Adrenal gland (tissue), 12 donors: ENCODE measurements around the gene METTL24. TPM values are rescaled to one million over a fixed set of nuclear protein-coding genes. Genes with fewer than 3 reads are reported as not detected.

ENCODE experiments used
- DNase-seq, 7 donors: peaks; one replicate each; pipeline ENCODE4 v3.0.0-alpha.2; 2019 to 2020
- H3K27ac ChIP-seq, 5 donors: fragments of 200-600 bp; sonication (generic) in 4 of 5; 1 replicate in 3 of 5; 2 replicates in 2 of 5; pipeline versions ENCODE4 v1.5.1 to v1.8.0; 2016 to 2020; ENCODE audit warnings: mild to moderate bottlenecking in 1 of 5
- H3K27me3 ChIP-seq: fragments of 200-600 bp; 2 replicates; pipeline ENCODE4 v1.8.0; 2021
- H3K36me3 ChIP-seq, 2 donors: fragments of 200-600 bp; replicated peaks in 1 of 2; 1 replicate in 1 of 2; 2 replicates in 1 of 2; pipeline versions ENCODE4 v1.5.1 to v1.8.0; 2018 to 2022
- H3K4me1 ChIP-seq, 2 donors: fragments of 200-600 bp; replicated peaks in 1 of 2; 1 replicate in 1 of 2; 2 replicates in 1 of 2; pipeline versions ENCODE4 v1.5.1 to v1.8.0; 2018 to 2021
- H3K4me3 ChIP-seq, 4 donors: fragments of 200-600 bp; sonication (generic) in 3 of 4; one replicate each; pipeline ENCODE4 v1.5.1; 2016 to 2018
- H3K9me3 ChIP-seq, 3 donors: fragments of 200-600 bp; sonication (generic) in 1 of 3; replicated peaks in 1 of 3; 1 replicate in 2 of 3; 2 replicates in 1 of 3; pipeline versions ENCODE4 v1.5.1 to v1.8.0; 2016 to 2021
- CTCF ChIP-seq, 6 experiments: fragments of 450-650 bp in 4 of 6; fragments of 200-600 bp in 2 of 6; sonication (generic) in 1 of 6; IDR thresholded peaks; 1 replicate in 5 of 6; 2 replicates in 1 of 6; pipeline versions ENCODE4 v1.5.1 to v1.8.0; 2016 to 2021; ENCODE audit warnings: antibody characterized with exemption in 6 of 6, mild to moderate bottlenecking in 2 of 6, moderate library complexity in 1 of 6
- POLR2A ChIP-seq, 2 donors: fragments of 450-650 bp; IDR thresholded peaks; one replicate each; pipeline ENCODE4 v1.6.1; 2017; ENCODE audit warnings: antibody characterized with exemption in 2 of 2, mild to moderate bottlenecking in 2 of 2, moderate library complexity in 1 of 2
- WGBS, 4 donors: extraction: QIAGEN DNeasy Blood & Tissue Kit in 2 of 4; methylation state at CpG; one replicate each; pipeline versions ENCODE4 v1.1.5 to v1.1.7; 2013 to 2017; 5-methylcytosine and 5-hydroxymethylcytosine counted together
- intact Hi-C, 2 donors: fragments of 100-400 bp; cut with DNase I; formaldehyde crosslinking; loops; one replicate each; pipeline versions ENCODE4 v1.14.1 to v1.15.0; 2022 to 2023
- polyA plus RNA-seq, 3 donors: library from polyadenylated mRNA; stranded (reverse); fragments of 200-250 nt in 2 of 3; fragments of 350-450 nt in 1 of 3; fragmentation: Illumina TruSeq in 1 of 3; extraction: RNeasy Lipid Tissue Mini Kit (QIAGEN cat#74804) in 1 of 3; gene quantifications; one replicate each; pipeline ENCODE4 v1.2.3, GENCODE V29; 2013 to 2014
- total RNA-seq, 9 donors: library from RNA; depleted of rRNA in 4 of 9; stranded (reverse); fragments of >200 nt in 4 of 9; fragments of 120-200 nt in 1 of 9; fragmentation: NEBNext Ultra II Directional in 1 of 9; extraction: Animal tissue kit (Norgen Biotek cat#: 25700) in 1 of 9; gene quantifications; one replicate each; pipeline versions ENCODE4 v1.1.0 to v1.2.4, GENCODE V29; 2013 to 2023
- donor health status: healthy with polysubstance abuse.
- donor health status: Bipolar disorder and iron deficiency.
- donor health status: DM: yes; HTN: yes; CAD: no.
- donor health status: DM: no; HTN: no; CAD: no.
- donor health status: DM: no; HTN: no; CAD: no.
- donor health status: DM: yes; HTN: yes; CAD: no.

Gene METTL24
- total and polyA plus RNA-seq, 12 donors = 0.20 to 5.0 (median 1.8) TPM; not detected in 1

- WGBS, 4 donors = 67 to 82% (median 78%) methylated on average over 6 of the region's 6 CpGs
- no peak for DNase-seq
- TF ChIP-seq POLR2A (IDR thresholded peaks at IDR 0.05) = no peak
- TF ChIP-seq CTCF (IDR thresholded peaks at IDR 0.05) = no peak
- no peak overlapping the region for H3K4me3 ChIP-seq
- H3K9me3 ChIP-seq = no peaks in the 10 kb centered on the region
- H3K27me3 ChIP-seq = no peaks in the 10 kb centered on the region
- peaks cover 0 to 12% of the 10 kb centered on the region in 2 donors for H3K4me1 ChIP-seq
- H3K27ac ChIP-seq = no peak overlapping the region
- no peaks in the 10 kb centered on the region for H3K36me3 ChIP-seq
- intact Hi-C loops = no loop called here
Observed at GRCh38 chr6:110322151-110322873, 35.8 kb downstream of the METTL24 start.

GRCh38 chr6:110320307-110320706, 37.8 kb downstream of the METTL24 start:
- H3K36me3 ChIP-seq = no peaks in the 10 kb centered on the region
- peaks cover 0 to 7% of the 10 kb centered on the region in 2 donors for H3K4me1 ChIP-seq
- DNase-seq = no peak
- no peak for TF ChIP-seq POLR2A (IDR thresholded peaks at IDR 0.05)
- no peak for TF ChIP-seq CTCF (IDR thresholded peaks at IDR 0.05)
- no peak overlapping the region for H3K27ac ChIP-seq
- no peaks in the 10 kb centered on the region for H3K27me3 ChIP-seq
- no peak overlapping the region for H3K4me3 ChIP-seq
- H3K9me3 ChIP-seq = no peaks in the 10 kb centered on the region
- 89 to 94% (median 93%) methylated on average over 7 of the region's 7 CpGs for WGBS, 4 donors
- intact Hi-C loops = no loop called here

- Histone ChIP-seq H3K27ac (no peak overlapping the region), H3K4me1 (peaks cover 0 to 4% of the 10 kb centered on the region in 2 donors), H3K27me3 (no peaks in the 10 kb centered on the region), H3K36me3 (no peaks in the 10 kb centered on the region), H3K9me3 (no peaks in the 10 kb centered on the region), H3K4me3 (no peak overlapping the region)
- 92 to 98% (median 93%) methylated on average over 2 of the region's 2 CpGs for WGBS, 4 donors
- TF ChIP-seq POLR2A (IDR thresholded peaks at IDR 0.05) (no peak), CTCF (IDR thresholded peaks at IDR 0.05) (no peak)
- intact Hi-C loops = no loop called here
- no peak for DNase-seq
Observed at GRCh38 chr6:110319843-110320242, 38.3 kb downstream of the METTL24 start.

- H3K27ac ChIP-seq = no peak overlapping the region
- TF ChIP-seq POLR2A (IDR thresholded peaks at IDR 0.05) (no peak), CTCF (IDR thresholded peaks at IDR 0.05) (no peak)
- no peaks in the 10 kb centered on the region for H3K9me3 ChIP-seq
- no peaks in the 10 kb centered on the region for H3K27me3 ChIP-seq
- no peaks in the 10 kb centered on the region for H3K4me1 ChIP-seq
- no peak for DNase-seq
- H3K4me3 ChIP-seq = no peak overlapping the region
- intact Hi-C loops = no loop called here
- 57 to 97% (median 72%) methylated on average over 3 of the region's 3 CpGs for WGBS, 4 donors
- H3K36me3 ChIP-seq = no peaks in the 10 kb centered on the region
Observed at GRCh38 chr6:110319381-110319780, 38.8 kb downstream of the METTL24 start.
